ENCODE measurements around the gene GBX2. TPM values are rescaled to one million over a fixed set of nuclear protein-coding genes. Genes with fewer than 3 reads are reported as not detected.

GBX2 gene
- total and polyA plus RNA-seq, 2 of the 13 experiments (the other 11 are each of a cell fraction or from before 2014, with no cell fraction given) = not detected

DNA sequence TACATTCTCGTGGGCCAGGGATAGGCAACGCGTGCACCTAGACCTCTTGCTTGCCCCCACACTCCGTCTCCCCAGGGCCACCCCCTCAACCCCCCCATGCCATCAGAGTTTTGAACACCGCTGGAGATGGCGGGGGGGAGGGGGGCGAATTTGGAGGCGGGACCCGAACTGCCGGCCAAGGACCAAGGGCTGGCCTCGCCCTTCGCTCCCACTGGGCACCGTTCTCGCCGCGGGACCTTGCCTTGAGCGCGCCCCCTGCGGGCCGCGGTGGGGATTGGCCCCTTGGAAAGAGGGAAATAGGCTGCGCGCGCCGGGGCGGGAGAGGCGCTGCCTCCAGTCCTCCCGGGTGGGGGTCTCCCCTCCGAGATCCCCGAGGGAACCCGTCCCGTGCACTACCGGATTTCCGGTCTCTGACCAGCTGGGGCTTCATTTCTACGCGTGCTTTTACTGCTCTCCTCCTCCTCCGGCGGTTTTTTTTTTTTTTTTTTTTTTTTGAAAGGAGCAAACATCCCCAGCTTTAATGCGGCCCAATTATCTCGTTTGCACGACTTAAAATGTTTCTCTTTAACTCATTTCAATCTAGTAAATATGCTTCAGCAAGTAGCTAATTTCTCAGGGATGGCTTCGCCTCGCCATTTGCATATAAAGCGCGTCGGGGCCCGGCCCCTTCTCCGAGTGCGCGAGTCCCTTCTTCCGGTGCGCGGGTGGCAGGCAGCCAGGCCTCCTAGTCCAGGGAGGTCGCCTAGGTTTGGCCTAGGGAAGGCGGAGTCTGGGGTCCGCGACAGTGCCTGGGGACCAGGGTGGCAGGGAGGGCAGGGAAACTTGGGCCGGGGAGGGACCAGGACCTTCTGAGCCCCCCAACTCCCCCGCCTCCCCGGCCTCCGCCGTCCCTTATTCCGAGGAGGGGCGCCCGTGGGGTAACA, 10.0 kb upstream of the GBX2 start (continued):
- TF ChIP-seq, protein P1, sequence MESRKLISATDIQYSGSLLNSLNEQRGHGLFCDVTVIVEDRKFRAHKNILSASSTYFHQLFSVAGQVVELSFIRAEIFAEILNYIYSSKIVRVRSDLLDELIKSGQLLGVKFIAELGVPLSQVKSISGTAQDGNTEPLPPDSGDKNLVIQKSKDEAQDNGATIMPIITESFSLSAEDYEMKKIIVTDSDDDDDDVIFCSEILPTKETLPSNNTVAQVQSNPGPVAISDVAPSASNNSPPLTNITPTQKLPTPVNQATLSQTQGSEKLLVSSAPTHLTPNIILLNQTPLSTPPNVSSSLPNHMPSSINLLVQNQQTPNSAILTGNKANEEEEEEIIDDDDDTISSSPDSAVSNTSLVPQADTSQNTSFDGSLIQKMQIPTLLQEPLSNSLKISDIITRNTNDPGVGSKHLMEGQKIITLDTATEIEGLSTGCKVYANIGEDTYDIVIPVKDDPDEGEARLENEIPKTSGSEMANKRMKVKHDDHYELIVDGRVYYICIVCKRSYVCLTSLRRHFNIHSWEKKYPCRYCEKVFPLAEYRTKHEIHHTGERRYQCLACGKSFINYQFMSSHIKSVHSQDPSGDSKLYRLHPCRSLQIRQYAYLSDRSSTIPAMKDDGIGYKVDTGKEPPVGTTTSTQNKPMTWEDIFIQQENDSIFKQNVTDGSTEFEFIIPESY (CRISPR knock-in tag; IDR thresholded peaks at IDR 0.05) = peak; percentile 92
- TF ChIP-seq, protein P2, sequence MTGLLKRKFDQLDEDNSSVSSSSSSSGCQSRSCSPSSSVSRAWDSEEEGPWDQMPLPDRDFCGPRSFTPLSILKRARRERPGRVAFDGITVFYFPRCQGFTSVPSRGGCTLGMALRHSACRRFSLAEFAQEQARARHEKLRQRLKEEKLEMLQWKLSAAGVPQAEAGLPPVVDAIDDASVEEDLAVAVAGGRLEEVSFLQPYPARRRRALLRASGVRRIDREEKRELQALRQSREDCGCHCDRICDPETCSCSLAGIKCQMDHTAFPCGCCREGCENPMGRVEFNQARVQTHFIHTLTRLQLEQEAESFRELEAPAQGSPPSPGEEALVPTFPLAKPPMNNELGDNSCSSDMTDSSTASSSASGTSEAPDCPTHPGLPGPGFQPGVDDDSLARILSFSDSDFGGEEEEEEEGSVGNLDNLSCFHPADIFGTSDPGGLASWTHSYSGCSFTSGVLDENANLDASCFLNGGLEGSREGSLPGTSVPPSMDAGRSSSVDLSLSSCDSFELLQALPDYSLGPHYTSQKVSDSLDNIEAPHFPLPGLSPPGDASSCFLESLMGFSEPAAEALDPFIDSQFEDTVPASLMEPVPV (CRISPR knock-in tag; IDR thresholded peaks at IDR 0.05) = peak; percentile 44; the same call in 1 of the 2 replicates
- TF ChIP-seq, protein P3, sequence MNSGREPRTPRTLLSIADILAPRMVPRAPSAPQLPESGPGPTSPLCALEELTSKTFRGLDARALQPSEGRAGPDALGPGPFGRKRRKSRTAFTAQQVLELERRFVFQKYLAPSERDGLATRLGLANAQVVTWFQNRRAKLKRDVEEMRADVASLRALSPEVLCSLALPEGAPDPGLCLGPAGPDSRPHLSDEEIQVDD (CRISPR knock-in tag; IDR thresholded peaks at IDR 0.05; ENCODE audit: borderline replicate concordance) = no peak
- TF ChIP-seq ZFY (CRISPR knock-in tag; IDR thresholded peaks at IDR 0.05) = peak; percentile 45; the same call in 1 of the 2 replicates
- no peak for TF ChIP-seq MAZ (IDR thresholded peaks at IDR 0.05; ENCODE audit: borderline replicate concordance, low read depth, low read length)
- no peak for TF ChIP-seq MAZ (CRISPR knock-in tag; IDR thresholded peaks at IDR 0.05; ENCODE audit: low read depth)
- peak; percentile 70; the same call in 1 of the 2 replicates for TF ChIP-seq GABPB1 (CRISPR knock-in tag; IDR thresholded peaks at IDR 0.05)
- peak; percentile 29; the same call in 1 of the 2 replicates for TF ChIP-seq ZNF572 (CRISPR knock-in tag; IDR thresholded peaks at IDR 0.05)
- TF ChIP-seq, protein P4, sequence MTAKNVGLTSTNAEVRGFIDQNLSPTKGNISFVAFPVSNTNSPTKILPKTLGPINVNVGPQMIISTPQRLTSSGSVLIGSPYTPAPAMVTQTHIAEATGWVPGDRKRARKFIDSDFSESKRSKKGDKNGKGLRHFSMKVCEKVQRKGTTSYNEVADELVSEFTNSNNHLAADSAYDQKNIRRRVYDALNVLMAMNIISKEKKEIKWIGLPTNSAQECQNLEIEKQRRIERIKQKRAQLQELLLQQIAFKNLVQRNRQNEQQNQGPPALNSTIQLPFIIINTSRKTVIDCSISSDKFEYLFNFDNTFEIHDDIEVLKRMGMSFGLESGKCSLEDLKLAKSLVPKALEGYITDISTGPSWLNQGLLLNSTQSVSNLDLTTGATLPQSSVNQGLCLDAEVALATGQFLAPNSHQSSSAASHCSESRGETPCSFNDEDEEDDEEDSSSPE (CRISPR knock-in tag; IDR thresholded peaks at IDR 0.05) = peak; percentile 44; the same call in 1 of the 2 replicates
- TF ChIP-seq, protein P5, sequence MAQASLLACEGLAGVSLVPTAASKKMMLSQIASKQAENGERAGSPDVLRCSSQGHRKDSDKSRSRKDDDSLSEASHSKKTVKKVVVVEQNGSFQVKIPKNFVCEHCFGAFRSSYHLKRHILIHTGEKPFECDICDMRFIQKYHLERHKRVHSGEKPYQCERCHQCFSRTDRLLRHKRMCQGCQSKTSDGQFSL (CRISPR knock-in tag; IDR thresholded peaks at IDR 0.05) = peak; percentile 76
- TF ChIP-seq NCOR1 (IDR thresholded peaks at IDR 0.05; ENCODE audit: borderline replicate concordance, low read length) = no peak
- TF ChIP-seq, protein P6, sequence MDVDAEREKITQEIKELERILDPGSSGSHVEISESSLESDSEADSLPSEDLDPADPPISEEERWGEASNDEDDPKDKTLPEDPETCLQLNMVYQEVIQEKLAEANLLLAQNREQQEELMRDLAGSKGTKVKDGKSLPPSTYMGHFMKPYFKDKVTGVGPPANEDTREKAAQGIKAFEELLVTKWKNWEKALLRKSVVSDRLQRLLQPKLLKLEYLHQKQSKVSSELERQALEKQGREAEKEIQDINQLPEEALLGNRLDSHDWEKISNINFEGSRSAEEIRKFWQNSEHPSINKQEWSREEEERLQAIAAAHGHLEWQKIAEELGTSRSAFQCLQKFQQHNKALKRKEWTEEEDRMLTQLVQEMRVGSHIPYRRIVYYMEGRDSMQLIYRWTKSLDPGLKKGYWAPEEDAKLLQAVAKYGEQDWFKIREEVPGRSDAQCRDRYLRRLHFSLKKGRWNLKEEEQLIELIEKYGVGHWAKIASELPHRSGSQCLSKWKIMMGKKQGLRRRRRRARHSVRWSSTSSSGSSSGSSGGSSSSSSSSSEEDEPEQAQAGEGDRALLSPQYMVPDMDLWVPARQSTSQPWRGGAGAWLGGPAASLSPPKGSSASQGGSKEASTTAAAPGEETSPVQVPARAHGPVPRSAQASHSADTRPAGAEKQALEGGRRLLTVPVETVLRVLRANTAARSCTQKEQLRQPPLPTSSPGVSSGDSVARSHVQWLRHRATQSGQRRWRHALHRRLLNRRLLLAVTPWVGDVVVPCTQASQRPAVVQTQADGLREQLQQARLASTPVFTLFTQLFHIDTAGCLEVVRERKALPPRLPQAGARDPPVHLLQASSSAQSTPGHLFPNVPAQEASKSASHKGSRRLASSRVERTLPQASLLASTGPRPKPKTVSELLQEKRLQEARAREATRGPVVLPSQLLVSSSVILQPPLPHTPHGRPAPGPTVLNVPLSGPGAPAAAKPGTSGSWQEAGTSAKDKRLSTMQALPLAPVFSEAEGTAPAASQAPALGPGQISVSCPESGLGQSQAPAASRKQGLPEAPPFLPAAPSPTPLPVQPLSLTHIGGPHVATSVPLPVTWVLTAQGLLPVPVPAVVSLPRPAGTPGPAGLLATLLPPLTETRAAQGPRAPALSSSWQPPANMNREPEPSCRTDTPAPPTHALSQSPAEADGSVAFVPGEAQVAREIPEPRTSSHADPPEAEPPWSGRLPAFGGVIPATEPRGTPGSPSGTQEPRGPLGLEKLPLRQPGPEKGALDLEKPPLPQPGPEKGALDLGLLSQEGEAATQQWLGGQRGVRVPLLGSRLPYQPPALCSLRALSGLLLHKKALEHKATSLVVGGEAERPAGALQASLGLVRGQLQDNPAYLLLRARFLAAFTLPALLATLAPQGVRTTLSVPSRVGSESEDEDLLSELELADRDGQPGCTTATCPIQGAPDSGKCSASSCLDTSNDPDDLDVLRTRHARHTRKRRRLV (CRISPR knock-in tag; IDR thresholded peaks at IDR 0.05) = peak; percentile 78; the same call in 1 of the 2 replicates
- TF ChIP-seq, protein P7, sequence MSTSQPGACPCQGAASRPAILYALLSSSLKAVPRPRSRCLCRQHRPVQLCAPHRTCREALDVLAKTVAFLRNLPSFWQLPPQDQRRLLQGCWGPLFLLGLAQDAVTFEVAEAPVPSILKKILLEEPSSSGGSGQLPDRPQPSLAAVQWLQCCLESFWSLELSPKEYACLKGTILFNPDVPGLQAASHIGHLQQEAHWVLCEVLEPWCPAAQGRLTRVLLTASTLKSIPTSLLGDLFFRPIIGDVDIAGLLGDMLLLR (CRISPR knock-in tag; IDR thresholded peaks at IDR 0.05) = peak; percentile 67
